ENCODE results near the gene SDF4.

SDF4 gene

DNA sequence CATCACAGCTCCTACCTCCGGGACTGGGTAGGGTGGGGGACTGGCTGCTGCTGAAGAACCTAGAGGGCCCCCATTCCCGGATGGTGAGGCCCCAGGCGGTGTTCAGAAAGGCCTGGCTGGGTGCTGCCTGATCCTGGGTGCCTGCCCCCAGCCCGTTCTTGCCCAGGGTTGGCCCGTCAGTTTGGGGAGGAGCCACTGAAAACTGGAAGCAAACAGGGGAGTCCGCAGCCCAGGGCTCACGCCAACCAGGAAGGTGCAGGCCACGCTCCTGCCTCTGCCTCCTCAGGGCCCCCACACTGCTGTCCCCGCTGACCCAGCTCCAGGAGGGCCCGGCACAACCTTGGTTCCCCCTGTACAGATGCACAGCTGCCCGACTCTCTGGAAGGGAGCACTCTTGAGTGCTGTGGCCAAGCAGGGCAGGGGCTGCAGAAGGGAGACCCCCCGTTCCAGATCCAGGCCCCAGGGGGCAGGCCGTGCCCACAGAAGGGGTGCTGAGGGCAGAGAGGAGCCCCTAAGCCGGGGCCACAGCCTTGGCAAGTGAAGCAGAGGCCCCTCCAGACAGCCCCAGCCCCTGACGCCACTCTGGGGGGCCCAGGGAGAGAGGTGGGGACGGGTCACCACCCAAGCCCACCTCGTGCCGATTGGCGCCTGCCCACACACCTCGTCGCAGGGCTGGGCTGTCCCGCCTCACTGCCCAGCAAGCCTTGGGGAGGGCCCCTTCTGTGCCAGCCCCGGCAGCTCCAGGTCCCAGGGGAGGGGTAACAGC lies 9.2 kb upstream of the SDF4 start:
- DNase-seq, result no peak

GRCh38 chr1:1240348-1240732 lies 8.5 kb upstream of the SDF4 start:
- DNase-seq, result no peak

- DNase-seq, result no peak
Measured at GRCh38 chr1:1239614-1240347, 8.0 kb upstream of the SDF4 start.

GRCh38 chr1:1239227-1239613 lies 7.4 kb upstream of the SDF4 start:
- DNase-seq, result no peak

DNA sequence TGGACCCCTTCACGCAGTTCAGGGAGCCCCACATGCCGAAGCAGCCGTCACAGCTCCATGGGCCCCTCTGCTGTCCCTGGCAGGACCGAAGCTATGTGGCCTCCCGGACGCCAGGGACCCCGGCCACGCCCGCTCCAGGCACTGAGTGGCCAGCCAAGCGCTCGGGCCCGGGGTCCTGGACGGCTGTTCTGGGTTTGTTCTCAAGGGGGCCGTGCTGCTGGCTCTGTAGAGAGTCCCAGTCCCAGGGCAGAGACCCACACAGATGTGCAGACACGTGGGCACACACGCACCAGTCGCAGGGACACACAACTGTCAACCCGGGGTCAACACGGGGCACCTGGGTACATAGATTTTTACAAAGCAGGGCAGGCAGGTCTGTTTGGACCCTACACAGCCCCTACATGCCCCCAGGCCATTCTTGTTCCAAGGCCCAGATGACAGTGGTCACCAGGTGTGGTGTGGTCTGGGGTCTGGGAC lies 6.9 kb upstream of the SDF4 start:
- no peak for DNase-seq

DNA sequence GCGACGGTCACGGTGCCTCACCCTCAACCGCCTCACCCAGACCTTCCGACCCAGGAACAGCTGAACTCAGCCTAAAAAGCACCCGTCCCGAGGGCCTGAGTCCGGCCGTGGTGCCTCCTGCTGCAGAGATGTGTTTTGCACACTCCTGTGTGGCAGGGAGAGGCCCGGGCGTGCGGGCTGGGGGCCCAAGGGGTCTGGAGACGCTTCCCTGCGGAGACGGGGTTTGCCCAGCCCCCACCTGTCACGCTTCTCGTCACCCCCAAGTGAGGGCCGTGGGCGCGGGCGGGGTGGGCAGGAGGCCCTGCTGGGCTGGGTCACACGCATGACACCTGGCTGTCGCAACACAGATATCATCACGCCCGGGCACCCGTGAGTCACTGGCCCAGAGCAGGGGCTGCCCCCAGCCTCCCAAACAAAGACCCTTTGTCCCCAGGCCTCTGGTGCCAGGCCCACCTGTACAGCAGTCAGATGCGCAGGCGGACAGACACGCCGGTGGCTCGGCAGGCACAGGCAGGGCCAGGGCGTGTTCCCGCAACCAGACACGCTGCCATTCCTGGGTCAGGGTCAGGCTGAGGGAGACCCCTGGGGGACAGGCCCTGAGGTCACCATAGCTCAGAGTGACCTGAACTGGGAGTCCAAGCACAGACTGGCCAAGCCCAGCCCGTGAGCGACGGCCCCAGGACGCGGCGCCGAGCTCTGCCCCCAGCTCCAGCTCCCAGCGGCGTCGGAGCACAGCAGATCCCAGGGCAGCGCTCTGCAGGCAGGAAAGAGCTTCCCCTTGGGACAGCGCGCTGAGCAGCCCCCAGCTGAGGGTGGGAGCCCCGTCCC lies 6.3 kb upstream of the SDF4 start:
- no peak for DNase-seq

DNA sequence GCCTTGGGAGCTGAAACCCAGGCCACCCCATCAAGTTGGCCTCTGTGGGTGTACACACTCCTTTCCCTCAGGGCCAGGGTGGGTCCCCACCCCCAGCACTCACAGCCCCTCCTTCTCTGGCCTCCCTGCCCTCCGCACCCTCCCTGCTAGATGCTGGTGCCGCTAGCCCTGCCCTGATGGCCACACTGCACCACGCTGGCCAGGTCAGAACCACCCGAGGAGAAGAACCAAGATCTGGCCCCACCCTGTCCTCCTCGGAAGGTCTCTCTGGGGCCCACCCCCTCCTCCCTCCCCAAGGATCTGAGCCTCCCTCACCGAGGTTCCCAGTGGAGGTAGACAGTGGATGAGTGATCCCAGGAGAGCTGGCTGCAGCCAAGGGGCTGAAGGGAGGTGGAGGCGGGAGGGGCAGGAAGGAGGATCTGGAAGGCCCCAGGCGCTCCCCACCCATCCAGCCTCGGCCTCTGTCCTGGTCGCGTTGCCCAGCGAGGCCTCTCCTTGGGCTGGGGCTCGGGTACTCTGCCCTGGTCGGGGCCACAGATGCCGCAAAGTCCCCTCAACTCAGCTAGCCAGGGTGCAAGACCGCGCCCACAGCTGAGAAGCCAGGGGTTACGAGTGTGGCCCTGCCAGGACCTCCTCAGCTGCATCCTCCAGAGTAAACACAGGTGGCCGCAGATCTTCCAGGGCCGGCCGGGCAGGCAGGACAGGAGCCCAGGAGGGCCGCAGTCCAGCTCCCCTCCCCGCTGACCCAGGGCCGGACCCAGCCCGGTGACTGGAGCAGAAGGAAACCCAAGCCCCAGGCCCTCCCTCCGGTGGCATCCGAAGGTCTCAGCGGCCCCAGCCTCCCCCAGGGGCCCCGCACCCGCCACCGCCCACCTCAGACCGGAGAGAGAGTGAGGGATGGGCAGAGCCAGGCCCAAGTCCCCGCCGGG lies 5.4 kb upstream of the SDF4 start:
- DNase-seq, result no peak

DNA sequence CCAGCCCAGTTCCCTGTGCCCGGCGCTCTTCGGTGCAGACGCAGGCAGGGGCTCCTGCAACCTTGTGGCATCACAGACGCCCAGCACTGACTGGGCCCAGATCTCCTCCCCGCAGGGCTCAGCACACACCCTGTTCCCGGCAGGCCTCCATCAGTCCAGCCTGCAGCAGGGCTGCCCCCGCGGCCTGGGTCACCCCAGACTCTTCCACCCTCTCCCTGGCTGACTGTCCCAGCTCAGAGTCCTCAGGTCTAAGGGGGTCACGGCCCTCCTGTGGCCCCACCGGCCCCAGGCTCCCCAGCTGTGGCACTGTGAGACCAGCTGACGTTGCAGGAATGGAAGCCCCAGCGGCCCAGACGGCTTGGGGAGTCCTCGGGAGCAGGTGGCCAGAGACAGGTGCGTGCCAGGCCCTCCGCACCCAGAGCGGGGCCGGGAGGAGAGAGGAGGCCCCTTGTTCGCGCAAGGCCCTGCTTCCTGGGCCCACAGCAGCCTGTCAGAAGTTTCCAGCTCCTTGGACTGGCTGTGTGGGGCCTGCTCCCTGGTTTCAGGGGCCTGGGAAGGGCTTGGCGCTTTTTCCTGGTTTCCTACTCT lies 4.5 kb upstream of the SDF4 start:
- DNase-seq, result no peak

GRCh38 chr1:1235016-1235744 lies 3.4 kb upstream of the SDF4 start:
- DNase-seq, result no peak

GRCh38 chr1:1234180-1234808 lies 2.5 kb upstream of the SDF4 start:
- DNase-seq, result no peak

DNA sequence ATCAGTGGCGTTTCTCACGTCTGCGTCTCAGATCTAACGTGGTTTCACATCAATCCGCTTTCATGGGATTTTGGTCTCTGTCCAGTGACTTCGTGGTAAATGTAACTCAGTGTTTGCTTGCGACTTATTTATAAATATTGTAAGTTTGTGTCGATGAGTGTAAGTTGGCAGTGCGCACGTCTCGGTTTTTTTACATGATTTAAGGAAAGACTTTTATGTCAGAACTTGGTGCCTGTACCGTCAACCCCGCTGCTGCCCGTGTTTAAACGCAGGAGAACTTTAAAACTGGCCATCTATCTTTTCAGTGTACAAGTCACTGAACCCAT lies 1.7 kb upstream of the SDF4 start:
- no peak for DNase-seq

GRCh38 chr1:1232796-1233566 lies 1.2 kb upstream of the SDF4 start:
- DNase-seq, result no peak

GRCh38 chr1:1232208-1232795 lies 501 bp upstream of the SDF4 start, which contains the start of gene B3GALT6:
Gene B3GALT6 (plus strand): TSS chr1:1232237. CDS start chr1:1232279, 42 bp downstream.
- DNase-seq, result no peak

GRCh38 chr1:1230656-1231399 lies 973 bp downstream of the SDF4 start:
- no peak for DNase-seq

DNA sequence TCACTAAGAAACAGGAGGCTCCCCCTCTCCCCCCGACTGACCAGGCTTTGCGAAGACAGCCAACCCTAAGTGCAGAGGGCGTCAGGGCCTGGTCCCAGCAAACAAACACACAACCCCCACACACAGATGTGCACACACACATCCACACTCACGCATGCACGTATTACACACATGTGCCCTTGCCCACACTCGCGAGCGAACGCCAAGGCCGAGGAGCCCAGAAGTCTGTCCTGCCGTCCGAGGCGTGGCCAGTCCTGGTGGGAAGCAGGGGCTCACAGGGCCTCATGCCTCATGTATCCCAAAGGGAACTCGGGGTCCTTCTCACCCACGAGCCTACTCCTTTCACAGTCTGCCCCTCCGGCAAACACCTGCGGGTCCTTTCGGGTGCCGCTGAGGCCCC lies 2.0 kb downstream of the SDF4 start:
- DNase-seq, result no peak

GRCh38 chr1:1228596-1229321 lies 3.0 kb downstream of the SDF4 start:
- no peak for DNase-seq

GRCh38 chr1:1228187-1228586 lies 3.6 kb downstream of the SDF4 start:
- no peak for DNase-seq

DNA sequence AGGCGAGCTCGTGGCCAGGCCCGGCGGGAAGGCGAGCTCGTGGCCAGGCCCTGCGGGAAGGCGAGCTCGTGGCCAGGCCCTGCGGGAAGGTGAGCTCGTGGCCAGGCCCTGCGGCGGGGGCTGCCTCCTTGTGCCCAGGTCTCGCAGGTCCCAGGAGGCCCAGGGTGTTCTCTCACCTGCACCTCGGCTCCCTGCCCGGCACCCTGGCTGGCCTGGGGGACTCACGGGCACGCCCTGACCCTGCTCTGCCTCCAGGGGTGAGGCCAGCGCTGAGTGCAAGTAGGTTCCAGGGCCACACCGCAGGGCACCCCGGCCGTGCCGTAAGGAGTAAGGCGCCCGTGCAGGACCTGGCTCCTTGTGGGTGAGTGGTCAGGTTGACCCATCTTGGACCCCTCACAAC lies 4.4 kb downstream of the SDF4 start:
- no peak for DNase-seq

All from right hindlimb (tissue), 1 donor.